Measurements from ENCODE around the gene FIGN. TPM values are rescaled to one million over a fixed set of nuclear protein-coding genes. Genes with fewer than 3 reads are reported as not detected.

FIGN gene
- total and polyA plus RNA-seq, 2 of the 8 experiments (the other 6 are each of a cell fraction or from before 2014, with no cell fraction given), result 5.0 to 22.8 TPM

GRCh38 chr2:163564236-163564635 is 171.6 kb downstream of the FIGN start:
- no peak overlapping the region for H3K4ac ChIP-seq (replicated peaks; ENCODE audit: insufficient read length, low read depth, low read length)
- H2BK120ac ChIP-seq (replicated peaks; ENCODE audit: low read depth, low read length), result no peak overlapping the region
- H3K27me3 ChIP-seq (replicated peaks in 1 of 4; ENCODE audit: control insufficient read depth in 3 of 4, extremely low read depth in 1 of 4, insufficient read depth in 3 of 4, low read length in 3 of 4), result peaks cover 0 to 1% (median 0%) of the 10 kb centered on the region in 4 experiments; a peak in 2 of 7 replicates
- no peak overlapping the region for H2BK20ac ChIP-seq (ENCODE audit: low read length)
- no peak overlapping the region for H2BK12ac ChIP-seq (ENCODE audit: low read depth, low read length)
- H3K14ac ChIP-seq (ENCODE audit: insufficient read length), result no peak overlapping the region
- H3K79me1 ChIP-seq (ENCODE audit: low read depth, low read length), result no peaks in the 10 kb centered on the region
- H4K91ac ChIP-seq (replicated peaks; ENCODE audit: insufficient read length, low read length), result no peak overlapping the region
- FAIRE-seq (no peak), DNase-seq (ENCODE audit: low read depth in 1 of 2, low spot score in 2 of 2) (no peak)
- H3K23me2 ChIP-seq (ENCODE audit: low read depth, low read length), result no peaks in the 10 kb centered on the region
- no peak overlapping the region for H2AK5ac ChIP-seq (ENCODE audit: low read depth, low read length)
- no peak overlapping the region for H3K18ac ChIP-seq (ENCODE audit: extremely low read depth, low read length)
- no peaks in the 10 kb centered on the region for H3K36me3 ChIP-seq (ENCODE audit: control insufficient read depth in 2 of 4, insufficient read depth in 4 of 4, low read length in 3 of 4)
- no peaks in the 10 kb centered on the region for H3K79me2 ChIP-seq (ENCODE audit: control insufficient read depth in 1 of 2, insufficient read depth in 2 of 2, low read length in 2 of 2)
- ChIA-PET POLR2A (ENCODE audit: partially characterized antibody) (no interaction called here), CTCF (ENCODE audit: partially characterized antibody) (interaction anchor here (1.3 kb wide), 1 partner anchor 9 kb away, joined by 3 read pairs; no protein-coding TSS in a partner anchor)
- no peaks in the 10 kb centered on the region for H4K20me1 ChIP-seq (replicated peaks in 1 of 2; ENCODE audit: control insufficient read depth in 1 of 2, insufficient read depth in 2 of 2, low read length in 2 of 2)
- H3K9me3 ChIP-seq (ENCODE audit: insufficient read depth in 2 of 2, low read depth in 1 of 2, low read length in 1 of 2), result no peaks in the 10 kb centered on the region
- H2AFZ ChIP-seq (ENCODE audit: low read length), result no peak overlapping the region
- H3K4me2 ChIP-seq (ENCODE audit: insufficient read depth in 1 of 2, low read depth in 2 of 2, low read length in 2 of 2), result no peak overlapping the region
- no peak overlapping the region for H2BK5ac ChIP-seq (ENCODE audit: low read depth, low read length)
- no peaks in the 10 kb centered on the region for H3K4me1 ChIP-seq (replicated peaks in 1 of 4; ENCODE audit: control insufficient read depth in 3 of 4, insufficient read depth in 4 of 4, low read length in 3 of 4)
- no peak overlapping the region for H3K4me3 ChIP-seq (ENCODE audit: extremely low read depth in 1 of 4, insufficient read depth in 2 of 4, low read depth in 3 of 4, low read length in 4 of 4)
- H3K9ac ChIP-seq (replicated peaks in 1 of 4; ENCODE audit: extremely low read depth in 1 of 4, low read depth in 3 of 4, low read length in 3 of 4), result no peak overlapping the region
- no peak overlapping the region for H2BK15ac ChIP-seq (ENCODE audit: low read length)
- H4K8ac ChIP-seq (ENCODE audit: extremely low read depth, insufficient read depth, low read length), result no peak overlapping the region
- no peak overlapping the region for H3K23ac ChIP-seq (ENCODE audit: insufficient read length)
- H3K56ac ChIP-seq (replicated peaks; ENCODE audit: insufficient read length, low read depth, low read length), result no peak overlapping the region
- no peak overlapping the region for H3K27ac ChIP-seq (ENCODE audit: low read depth, low read length)
- no peak overlapping the region for H4K5ac ChIP-seq (ENCODE audit: insufficient read length, low read depth, low read length)
- no peak for TF ChIP-seq SP2 (IDR thresholded peaks at IDR 0.05; ENCODE audit: low read length)
- TF ChIP-seq BCL11A (IDR thresholded peaks at IDR 0.05; ENCODE audit: low read depth in 2 of 2, low read length in 2 of 2), result no peak

All from H1 (cell line).